Neuron (in vitro differentiated cells): ENCODE data around the gene CDK11B.
"Not testable (repeated sequence)": the region's sequence is repeated elsewhere in the genome, so short reads cannot be mapped to it uniquely, and the experiment has no call there.

Experiments used
- H2AFZ ChIP-seq: one replicate; pipeline ENCODE4 v1.6.1; 2013; ENCODE audit warnings: low read depth, mild to moderate bottlenecking, inconsistent platforms, low read length, moderate library complexity
- H3K27me3 ChIP-seq: one replicate; pipeline ENCODE4 v1.6.1; 2013; ENCODE audit warnings: low read length; ENCODE audit not compliant: insufficient read depth
- H3K36me3 ChIP-seq: one replicate; pipeline ENCODE4 v1.6.1; 2013; ENCODE audit warnings: low read length; ENCODE audit not compliant: insufficient read depth
- H3K4me1 ChIP-seq: one replicate; pipeline ENCODE4 v1.6.1; 2013; ENCODE audit warnings: low read length; ENCODE audit not compliant: insufficient read depth
- H3K4me3 ChIP-seq: 2 replicates; pipeline ENCODE4 v1.5.1; 2013; ENCODE audit warnings: mild to moderate bottlenecking, low read length, moderate library complexity
- H3K9me3 ChIP-seq: one replicate; pipeline ENCODE4 v1.6.1; 2013; ENCODE audit warnings: low read length

Gene CDK11B

DNA sequence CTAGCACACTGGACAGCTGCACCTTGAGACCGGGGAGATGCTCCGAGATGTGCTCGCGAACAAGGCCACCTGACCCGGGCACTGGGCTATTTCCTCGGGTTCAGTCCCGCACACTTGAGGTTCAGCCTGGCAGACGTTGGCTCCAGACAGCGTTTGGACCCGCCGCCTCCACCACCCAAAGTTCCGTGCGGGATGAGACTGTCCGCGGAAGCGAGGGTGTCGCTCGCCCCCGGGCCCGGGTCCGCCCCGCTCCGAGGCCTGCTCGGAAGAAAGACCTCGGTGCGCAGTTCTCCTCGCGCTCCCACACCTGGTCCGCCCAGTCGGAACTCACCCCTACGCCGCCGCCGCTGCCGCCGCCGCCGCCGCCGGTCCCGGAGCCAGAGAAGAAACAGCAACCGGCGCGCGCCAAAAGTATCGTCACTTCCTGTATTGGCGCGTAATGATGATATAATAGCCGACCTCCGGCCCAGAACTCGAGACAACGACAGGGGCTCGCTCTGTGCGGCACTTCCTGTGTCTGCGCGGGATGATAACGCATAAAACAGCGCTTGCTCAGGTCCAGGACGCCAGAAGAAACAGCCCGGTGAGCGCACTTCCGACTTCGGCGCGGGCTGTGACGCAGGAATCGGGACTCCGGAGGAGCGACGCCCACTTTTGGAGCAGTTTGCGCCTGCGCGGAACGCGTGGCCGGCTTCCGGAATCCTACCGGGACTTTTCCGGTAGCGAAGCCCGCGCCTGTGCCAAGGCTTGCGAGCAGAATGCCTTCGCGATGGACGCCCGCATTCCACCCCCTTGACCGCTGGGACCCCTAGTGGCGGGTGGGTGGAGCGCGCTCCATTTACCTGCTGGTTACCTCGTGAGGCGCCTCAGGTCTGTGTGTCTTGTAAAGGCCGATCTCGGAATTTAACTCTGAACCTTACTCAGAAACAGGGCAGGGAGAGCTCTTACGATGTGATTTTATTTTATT is at the start of gene CDK11B:
Gene CDK11B (minus strand): TSS at position 422 of the 967 bp plus-strand sequence. CDS start 1,519 bp downstream, outside the sequence.
- H3K4me1 ChIP-seq, H3K9me3 ChIP-seq, H3K27me3 ChIP-seq: not testable (repeated sequence)
- peak within 1 kb of the TSS; percentile 75 for H3K4me3 ChIP-seq
- H2AFZ ChIP-seq: peak within 1 kb of the TSS; percentile 13
- peaks cover 24% of the 10 kb centered on the region for H3K36me3 ChIP-seq

- H2AFZ ChIP-seq, H3K36me3 ChIP-seq, H3K4me1 ChIP-seq, H3K9me3 ChIP-seq, H3K27me3 ChIP-seq, H3K4me3 ChIP-seq: not testable (repeated sequence)
These were observed 49.1 kb upstream of the CDK11B start for GRCh38 chr1:1707897-1708296.

- not testable (repeated sequence) for H3K9me3 ChIP-seq, H3K4me1 ChIP-seq, H3K4me3 ChIP-seq, H3K27me3 ChIP-seq, H3K36me3 ChIP-seq, H2AFZ ChIP-seq
These were observed 48.4 kb upstream of the CDK11B start for GRCh38 chr1:1707241-1707640.

DNA sequence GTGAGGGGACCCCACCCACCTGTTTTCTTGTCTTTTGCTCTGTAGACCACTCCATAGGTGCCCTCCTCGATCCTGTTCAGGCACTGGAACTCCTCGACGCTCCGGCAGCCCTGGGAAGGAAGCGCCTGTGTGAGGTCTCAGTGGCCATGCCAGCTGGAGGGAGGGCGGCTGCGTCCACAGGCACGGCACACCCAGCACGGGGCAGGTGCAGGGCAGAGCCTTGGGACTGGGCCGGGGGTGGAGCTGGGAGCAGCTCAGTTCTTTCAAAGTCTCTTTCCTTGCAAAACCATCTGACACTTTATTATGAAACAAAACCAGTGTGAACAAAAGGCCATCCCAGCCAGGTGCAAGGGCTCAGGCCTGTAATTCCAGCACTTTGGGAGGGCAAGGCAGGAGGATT is 46.8 kb upstream of the CDK11B start:
- H3K9me3 ChIP-seq, H2AFZ ChIP-seq, H3K4me1 ChIP-seq, H3K27me3 ChIP-seq, H3K36me3 ChIP-seq, H3K4me3 ChIP-seq: not testable (repeated sequence)

- H3K4me1 ChIP-seq, H3K9me3 ChIP-seq, H3K36me3 ChIP-seq, H3K27me3 ChIP-seq, H3K4me3 ChIP-seq, H2AFZ ChIP-seq: not testable (repeated sequence)
These were observed 45.6 kb upstream of the CDK11B start for GRCh38 chr1:1704284-1704957.

- H3K4me1 ChIP-seq: no peaks in the 10 kb centered on the region
- H2AFZ ChIP-seq: no peak overlapping the region
- no peak overlapping the region for H3K4me3 ChIP-seq
- no peaks in the 10 kb centered on the region for H3K27me3 ChIP-seq
- H3K36me3 ChIP-seq: peaks cover 7% of the 10 kb centered on the region
- H3K9me3 ChIP-seq: no peaks in the 10 kb centered on the region
These were observed 45.0 kb upstream of the CDK11B start for GRCh38 chr1:1703796-1704195.

GRCh38 chr1:1702506-1702905 is 43.7 kb upstream of the CDK11B start:
- not testable (repeated sequence) for H3K27me3 ChIP-seq, H2AFZ ChIP-seq, H3K4me1 ChIP-seq, H3K36me3 ChIP-seq, H3K9me3 ChIP-seq, H3K4me3 ChIP-seq

DNA sequence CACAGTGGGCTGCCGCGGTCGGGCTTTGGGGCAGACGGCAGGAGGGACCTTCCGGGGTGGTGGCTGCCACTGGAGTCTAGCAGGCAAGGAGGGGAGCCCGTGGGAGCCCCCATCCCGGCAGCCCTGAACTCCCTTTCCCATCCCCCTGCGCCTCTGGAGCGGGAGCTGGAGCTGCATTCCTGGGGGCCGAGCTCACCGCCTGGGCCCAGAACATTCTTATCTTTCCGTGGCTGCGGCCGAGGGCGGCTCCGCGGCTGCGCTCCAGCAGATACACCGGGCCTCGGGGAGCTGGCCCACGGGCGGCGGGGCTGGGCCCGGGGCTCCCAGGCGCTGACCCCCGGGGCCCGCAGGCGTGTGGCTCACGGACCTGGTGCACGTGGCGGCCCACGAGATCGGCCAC is 41.8 kb upstream of the CDK11B start:
- H3K9me3 ChIP-seq, H3K27me3 ChIP-seq, H3K4me1 ChIP-seq, H3K36me3 ChIP-seq, H3K4me3 ChIP-seq, H2AFZ ChIP-seq: not testable (repeated sequence)

- not testable (repeated sequence) for H3K36me3 ChIP-seq, H3K4me3 ChIP-seq, H3K9me3 ChIP-seq, H3K4me1 ChIP-seq, H3K27me3 ChIP-seq, H2AFZ ChIP-seq
These were observed 41.3 kb upstream of the CDK11B start for GRCh38 chr1:1700067-1700466.

DNA sequence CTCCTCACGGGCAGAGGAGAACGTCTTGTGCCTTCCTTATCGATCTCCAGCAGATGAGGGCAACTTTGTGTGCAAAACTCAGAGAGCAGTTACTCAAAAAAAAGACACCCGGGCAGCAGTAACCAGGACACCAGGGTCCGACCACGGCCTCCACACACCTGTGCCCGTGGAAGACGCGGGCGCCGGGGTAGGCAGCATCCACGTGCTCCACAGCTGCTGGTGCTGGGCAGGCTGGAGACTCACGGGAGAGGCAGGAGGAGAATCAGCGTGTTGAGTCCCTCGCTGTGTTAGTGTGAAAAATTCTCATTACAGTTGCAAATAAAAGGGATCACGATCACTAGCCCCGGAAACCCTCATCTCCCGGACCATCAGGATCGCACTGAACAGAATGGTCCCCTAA is 40.3 kb upstream of the CDK11B start:
- H3K36me3 ChIP-seq, H3K9me3 ChIP-seq, H3K27me3 ChIP-seq, H2AFZ ChIP-seq, H3K4me3 ChIP-seq, H3K4me1 ChIP-seq: not testable (repeated sequence)

DNA sequence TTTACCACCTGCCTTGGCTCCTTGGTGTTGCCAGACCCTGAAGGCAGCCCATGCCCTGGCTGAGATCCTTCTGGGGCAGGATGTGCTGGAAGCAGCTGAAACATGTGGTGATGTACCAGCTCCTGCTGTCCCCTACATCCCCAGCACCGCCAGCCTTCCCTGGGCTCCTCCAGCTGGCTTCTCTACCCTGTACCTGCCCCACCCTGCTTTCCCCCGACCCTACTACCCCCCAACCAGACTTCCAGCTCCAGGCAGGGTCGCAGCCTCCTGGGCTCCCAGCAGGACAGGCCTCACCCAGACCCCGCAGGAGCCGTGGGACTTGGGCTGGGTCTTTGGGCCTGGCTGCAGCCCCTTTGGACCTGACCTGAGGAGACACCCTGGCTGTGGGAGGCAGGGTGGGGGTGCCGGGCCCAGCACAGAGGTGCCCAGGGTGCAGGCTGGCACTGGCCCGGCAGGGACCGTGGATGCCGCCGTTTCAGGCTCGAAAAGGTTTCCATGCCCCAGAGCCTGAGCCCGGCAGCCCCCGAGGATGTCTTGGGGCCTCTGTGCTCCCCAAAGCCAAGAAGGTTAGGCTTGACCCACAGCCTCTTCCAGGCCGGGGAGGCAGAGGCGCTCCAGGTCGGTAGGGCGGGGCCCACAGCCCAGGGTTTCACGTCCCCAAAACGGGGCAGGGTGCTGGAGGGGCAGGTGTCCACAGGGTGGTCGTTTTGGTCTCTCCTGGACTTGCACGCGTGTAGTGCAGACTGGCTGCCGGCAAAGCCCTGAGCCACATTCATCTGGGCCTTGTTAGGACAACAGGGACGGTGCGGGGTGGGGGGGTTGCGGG is 38.8 kb upstream of the CDK11B start:
- H2AFZ ChIP-seq, H3K4me1 ChIP-seq, H3K36me3 ChIP-seq, H3K27me3 ChIP-seq, H3K4me3 ChIP-seq, H3K9me3 ChIP-seq: not testable (repeated sequence)

DNA sequence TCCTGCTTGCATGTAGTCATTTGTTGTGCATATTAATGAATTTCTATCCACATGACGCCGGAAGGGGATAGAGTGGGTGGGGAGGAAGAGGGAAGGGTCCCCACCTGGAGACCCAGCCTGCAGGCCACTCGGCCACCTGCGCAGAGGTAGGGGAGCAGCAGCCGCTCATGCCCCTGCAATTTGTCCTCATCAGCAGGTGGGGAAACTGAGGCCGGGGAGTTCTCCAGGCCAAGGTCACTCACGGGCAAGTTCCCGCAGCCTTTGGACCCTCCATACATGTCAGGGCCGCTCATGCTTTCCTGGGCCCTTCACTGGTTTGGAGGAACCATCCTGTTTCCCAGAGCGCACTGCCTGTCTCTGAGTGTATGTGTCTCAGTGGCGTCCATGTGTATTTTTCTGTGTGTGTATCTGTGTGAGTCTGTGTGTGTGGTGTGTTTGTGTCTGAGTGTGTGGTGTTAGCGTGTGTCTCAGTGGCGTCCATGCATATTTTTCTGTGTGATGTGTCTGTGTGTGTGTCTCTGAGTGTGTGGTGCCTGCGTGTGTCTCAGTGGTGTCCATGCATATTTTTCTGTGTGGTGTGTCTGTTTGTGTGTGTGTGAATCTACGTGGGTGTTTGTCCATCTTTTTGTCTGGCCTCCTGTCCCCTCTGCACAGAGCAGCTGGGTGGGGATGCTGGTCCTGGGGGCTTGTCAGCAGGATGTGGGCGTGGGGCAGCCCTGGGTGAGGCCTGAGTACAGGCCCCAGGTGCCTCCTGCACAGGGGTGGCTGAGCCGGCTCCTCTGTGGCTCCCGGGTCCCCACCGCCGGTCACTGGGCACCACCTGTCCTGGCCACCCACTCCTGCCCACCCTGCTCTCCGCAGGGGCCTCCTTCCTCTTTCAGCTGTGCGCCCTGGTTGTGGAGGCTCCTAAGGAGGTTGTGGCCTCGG is 37.9 kb upstream of the CDK11B start:
- H3K9me3 ChIP-seq, H3K36me3 ChIP-seq, H3K27me3 ChIP-seq, H2AFZ ChIP-seq, H3K4me3 ChIP-seq, H3K4me1 ChIP-seq: not testable (repeated sequence)
